WTC11 (cell line): ENCODE results near the gene ANKIB1. TPM values are rescaled to one million over a fixed set of nuclear protein-coding genes. Genes with fewer than 3 reads are reported as not detected.
A peak's percentile ranks its signal among the peaks of the same experiment; 100 is the strongest.

Experiments
- ATAC-seq: fragments of 200-7000 bp; cut with Tn5 transposase; 2 replicates; pipeline ENCODE4 v1.10.0; 2021; ENCODE audit warnings: mild to moderate bottlenecking, moderate library complexity
- CTCF ChIA-PET: fragments of 300-600 bp; sonication (Branson Sonifier 250); formaldehyde crosslinking; loops from one replicate; lab custom pipeline; 2021; ENCODE audit warnings: antibody characterized with exemption; lab: Charles Lee
- POLR2A ChIA-PET: fragments of 350-600 bp; sonication (Branson Sonifier 250); formaldehyde crosslinking; loops from one replicate; lab custom pipeline; 2021; ENCODE audit warnings: antibody characterized with exemption; lab: Charles Lee
- DNase-seq: peaks from one replicate; pipeline ENCODE4 v3.0.0; 2021; ENCODE audit warnings: low spot score
- H3K27ac Mint-ChIP-seq: 2 replicates; pipeline ENCODE4 v1.8.0; 2021; ENCODE audit warnings: mixed read lengths
- H3K27me3 Mint-ChIP-seq: 2 replicates; pipeline ENCODE4 v1.8.0; 2021; ENCODE audit warnings: low read depth, mild to moderate bottlenecking, moderate library complexity, mixed read lengths
- H3K36me3 Mint-ChIP-seq: 2 replicates; pipeline ENCODE4 v1.8.0; 2021; ENCODE audit warnings: mixed read lengths
- H3K4me1 Mint-ChIP-seq: 2 replicates; pipeline ENCODE4 v1.8.0; 2022; ENCODE audit warnings: mixed read lengths
- H3K4me3 Mint-ChIP-seq: 2 replicates; pipeline ENCODE4 v1.8.0; 2021; ENCODE audit warnings: mild to moderate bottlenecking, moderate library complexity, mixed read lengths
- H3K9me3 Mint-ChIP-seq: 2 replicates; pipeline ENCODE4 v1.8.0; 2021; ENCODE audit warnings: mixed read lengths
- AFF4 ChIP-seq: sonication (generic); formaldehyde crosslinking; IDR thresholded peaks from 2 replicates; pipeline ENCODE4 v1.8.1; 2023; ENCODE audit warnings: mild to moderate bottlenecking, missing genetic modification reagents, borderline replicate concordance
- CBFB ChIP-seq: sonication (generic); formaldehyde crosslinking; IDR thresholded peaks from 2 replicates; pipeline ENCODE4 v1.8.1; 2022; ENCODE audit warnings: mild to moderate bottlenecking, low read depth, missing genetic modification reagents
- CREM ChIP-seq: sonication (generic); formaldehyde crosslinking; IDR thresholded peaks from 2 replicates; pipeline ENCODE4 v1.8.1; 2022; ENCODE audit warnings: mild to moderate bottlenecking, missing genetic modification reagents, moderate library complexity
- E2F1 ChIP-seq: sonication (generic); formaldehyde crosslinking; IDR thresholded peaks from 2 replicates; pipeline ENCODE4 v1.8.0; 2022; ENCODE audit warnings: mild to moderate bottlenecking, missing genetic modification reagents
- ELF4 ChIP-seq: sonication (generic); formaldehyde crosslinking; IDR thresholded peaks from 2 replicates; pipeline ENCODE4 v1.8.1; 2022; ENCODE audit warnings: low read depth, mild to moderate bottlenecking, moderate library complexity, missing genetic modification reagents
- ESRRA ChIP-seq: sonication (generic); formaldehyde crosslinking; IDR thresholded peaks from 2 replicates; pipeline ENCODE4 v1.8.1; 2022; ENCODE audit warnings: mild to moderate bottlenecking, missing genetic modification reagents, borderline replicate concordance
- FOXJ3 ChIP-seq: sonication (generic); formaldehyde crosslinking; IDR thresholded peaks from 2 replicates; pipeline ENCODE4 v1.9.0; 2021; ENCODE audit warnings: missing genetic modification reagents, mild to moderate bottlenecking, borderline replicate concordance
- FOXP1 ChIP-seq: sonication (generic); formaldehyde crosslinking; IDR thresholded peaks from 2 replicates; pipeline ENCODE4 v1.8.0; 2022; ENCODE audit warnings: missing genetic modification reagents, mild to moderate bottlenecking, moderate library complexity, borderline replicate concordance
- GABPB1 ChIP-seq: sonication (generic); formaldehyde crosslinking; IDR thresholded peaks from 2 replicates; pipeline ENCODE4 v1.8.1; 2023; ENCODE audit warnings: mild to moderate bottlenecking, missing genetic modification reagents
- HMGA2 ChIP-seq: fragments of 250-450 bp; sonication (Bioruptor Pico); IDR thresholded peaks from 2 replicates; pipeline ENCODE4 v1.4.0; 2021; ENCODE audit warnings: mild to moderate bottlenecking, moderate library complexity
- JUN ChIP-seq: sonication (generic); formaldehyde crosslinking; IDR thresholded peaks from 2 replicates; pipeline ENCODE4 v1.8.0; 2023; ENCODE audit warnings: mild to moderate bottlenecking, missing genetic modification reagents
- MAX ChIP-seq: sonication (generic); formaldehyde crosslinking; IDR thresholded peaks from 2 replicates; pipeline ENCODE4 v1.8.0; 2022; ENCODE audit warnings: mild to moderate bottlenecking, missing genetic modification reagents
- NFYB ChIP-seq: sonication (generic); formaldehyde crosslinking; conservative IDR thresholded peaks from 2 replicates; pipeline ENCODE4 v1.8.0; 2022; ENCODE audit warnings: low read depth, missing genetic modification reagents
- NR1H2 ChIP-seq: sonication (generic); formaldehyde crosslinking; IDR thresholded peaks from 2 replicates; pipeline ENCODE4 v1.9.0; 2021; ENCODE audit warnings: mild to moderate bottlenecking, moderate library complexity, missing genetic modification reagents
- NR3C1 ChIP-seq: sonication (generic); formaldehyde crosslinking; conservative IDR thresholded peaks from 2 replicates; pipeline ENCODE4 v1.8.1; 2023; ENCODE audit warnings: low read depth, mild to moderate bottlenecking, missing genetic modification reagents
- SMAD4 ChIP-seq: sonication (generic); formaldehyde crosslinking; IDR thresholded peaks from 2 replicates; pipeline ENCODE4 v1.8.0; 2022; ENCODE audit warnings: mild to moderate bottlenecking, missing genetic modification reagents
- STAT6 ChIP-seq: sonication (generic); formaldehyde crosslinking; conservative IDR thresholded peaks from 2 replicates; pipeline ENCODE4 v1.8.1; 2023; ENCODE audit warnings: mild to moderate bottlenecking, low read depth, missing genetic modification reagents, moderate library complexity
- TEAD4 ChIP-seq: sonication (generic); formaldehyde crosslinking; IDR thresholded peaks from 2 replicates; pipeline ENCODE4 v1.8.0; 2022; ENCODE audit warnings: mild to moderate bottlenecking, missing genetic modification reagents
- ZBTB43 ChIP-seq: sonication (generic); formaldehyde crosslinking; IDR thresholded peaks from 2 replicates; pipeline ENCODE4 v1.8.1; 2023; ENCODE audit warnings: mild to moderate bottlenecking, missing genetic modification reagents
- ZNF121 ChIP-seq: sonication (generic); formaldehyde crosslinking; IDR thresholded peaks from 2 replicates; pipeline ENCODE4 v1.8.0; 2023; ENCODE audit warnings: missing genetic modification reagents
- ZNF232 ChIP-seq: sonication (generic); formaldehyde crosslinking; IDR thresholded peaks from 2 replicates; pipeline ENCODE4 v1.8.0; 2022; ENCODE audit warnings: mild to moderate bottlenecking, missing genetic modification reagents
- ZNF263 ChIP-seq: sonication (generic); formaldehyde crosslinking; IDR thresholded peaks from 2 replicates; pipeline ENCODE4 v1.8.1; 2022; ENCODE audit warnings: low read depth, mild to moderate bottlenecking, moderate library complexity, missing genetic modification reagents
- ZNF317 ChIP-seq: sonication (generic); formaldehyde crosslinking; IDR thresholded peaks from 2 replicates; pipeline ENCODE4 v1.8.1; 2023; ENCODE audit warnings: low read depth, mild to moderate bottlenecking, moderate library complexity, missing genetic modification reagents, borderline replicate concordance
- ZNF671 ChIP-seq: fragments of 250-450 bp; sonication (Bioruptor Pico); IDR thresholded peaks from 2 replicates; pipeline ENCODE4 v1.8.0; 2021; ENCODE audit warnings: mild to moderate bottlenecking
- ZSCAN18 ChIP-seq: fragments of 250-450 bp; sonication (Bioruptor Pico); IDR thresholded peaks from 2 replicates; pipeline ENCODE4 v2.1.2; 2022; ENCODE audit warnings: mild to moderate bottlenecking, moderate library complexity
- total RNA-seq: library from RNA; stranded (reverse); gene quantifications from 3 replicates; pipeline ENCODE4 v1.2.3, GENCODE V29; 2021

The ANKIB1 gene
- total RNA-seq, 1 experiment from 2014 or later, result 38.5 TPM

GRCh38 chr7:92422926-92423325, 177.2 kb downstream of the ANKIB1 start:
- no peak for ATAC-seq
- POLR2A ChIA-PET, result no interaction called here
- H3K4me3 Mint-ChIP-seq, result no peak overlapping the region
- H3K9me3 Mint-ChIP-seq, result no peaks in the 10 kb centered on the region
- TF ChIP-seq SMAD4 (CRISPR knock-in tag) (no peak), GABPB1 (CRISPR knock-in tag) (no peak), HMGA2 (no peak), ZSCAN18 (CRISPR knock-in tag) (no peak), E2F1 (CRISPR knock-in tag) (no peak), TEAD4 (no peak), ELF4 (CRISPR knock-in tag) (no peak), STAT6 (CRISPR knock-in tag) (no peak), FOXP1 (CRISPR knock-in tag) (no peak), AFF4 (no peak), FOXJ3 (CRISPR knock-in tag) (no peak), JUN (CRISPR knock-in tag) (no peak), ZNF232 (CRISPR knock-in tag) (no peak), ZNF671 (no peak), ZNF263 (CRISPR knock-in tag) (no peak), NR1H2 (no peak), ZNF317 (CRISPR knock-in tag) (no peak)
- H3K27me3 Mint-ChIP-seq, result no peaks in the 10 kb centered on the region; the same call in none of the 2 replicates
- peaks cover 24% of the 10 kb centered on the region for H3K4me1 Mint-ChIP-seq
- CTCF ChIA-PET, result interaction anchor here (7.4 kb wide), 1 partner anchor 23 kb away, joined by 177 read pairs; the partner anchor contains the start of gene GATAD1
- no peak for DNase-seq
- H3K36me3 Mint-ChIP-seq, result no peaks in the 10 kb centered on the region
- no peak overlapping the region for H3K27ac Mint-ChIP-seq

- no peaks in the 10 kb centered on the region for H3K36me3 Mint-ChIP-seq
- no peaks in the 10 kb centered on the region for H3K9me3 Mint-ChIP-seq
- H3K27me3 Mint-ChIP-seq, result no peaks in the 10 kb centered on the region; the same call in none of the 2 replicates
- ATAC-seq (no peak), DNase-seq (no peak)
- peaks cover 24% of the 10 kb centered on the region for H3K4me1 Mint-ChIP-seq
- peak overlapping the region; percentile 82; the same call in 1 of the 2 replicates for H3K4me3 Mint-ChIP-seq
- POLR2A ChIA-PET, result interaction anchor here (2.9 kb wide), 1 partner anchor 23 kb away, joined by 13 read pairs; the partner anchor contains the start of gene GATAD1
- CTCF ChIA-PET, result interaction anchor here (0.9 to 7.4 kb wide), 10 partner anchors 10 to 289 kb away, joined by 3 to 177 read pairs (median 6); partner anchors contain the start of genes CYP51A1, GATAD1, LRRD1 and PEX1
- H3K27ac Mint-ChIP-seq, result peak overlapping the region; percentile 5; the same call in 1 of the 2 replicates
- TF ChIP-seq ZNF121 (CRISPR knock-in tag) (no peak), MAX (no peak), ESRRA (no peak), CREM (no peak), NFYB (CRISPR knock-in tag) (no peak), CBFB (CRISPR knock-in tag) (no peak), NR3C1 (no peak), ZBTB43 (CRISPR knock-in tag) (no peak)
These were observed 177.9 kb downstream of the ANKIB1 start for GRCh38 chr7:92423710-92424131.
